IgD-negative memory B cell (primary cell): ENCODE measurements around the gene OLR1. TPM values are rescaled to one million over a fixed set of nuclear protein-coding genes. Genes with fewer than 3 reads are reported as not detected.
"Not testable (repeated sequence)": the region's sequence is repeated elsewhere in the genome, so short reads cannot be mapped to it uniquely, and the experiment has no call there.

Source experiments
- H3K27ac Mint-ChIP-seq, 3 donors: one replicate each; pipeline ENCODE4 v1.8.0; 2020 to 2022; ENCODE audit warnings: mild to moderate bottlenecking in 3 of 3, mixed read lengths in 3 of 3, moderate library complexity in 1 of 3
- H3K27me3 Mint-ChIP-seq: one replicate; pipeline ENCODE4 v1.8.0; 2021; ENCODE audit warnings: mixed read lengths
- H3K36me3 Mint-ChIP-seq: one replicate; pipeline ENCODE4 v1.8.0; 2020; ENCODE audit warnings: mild to moderate bottlenecking, mixed read lengths
- H3K4me1 Mint-ChIP-seq, 3 donors: one replicate each; pipeline ENCODE4 v1.8.0; 2020 to 2022; ENCODE audit warnings: mixed read lengths in 3 of 3, mild to moderate bottlenecking in 1 of 3
- H3K4me3 Mint-ChIP-seq, 4 donors: one replicate each; pipeline ENCODE4 v1.8.0; 2020 to 2022; ENCODE audit warnings: mild to moderate bottlenecking in 4 of 4, mixed read lengths in 4 of 4, moderate library complexity in 3 of 4
- H3K9me3 Mint-ChIP-seq, 3 donors: one replicate each; pipeline ENCODE4 v1.8.0; 2020 to 2021; ENCODE audit warnings: mixed read lengths in 3 of 3, mild to moderate bottlenecking in 1 of 3
- polyA plus RNA-seq: library from polyadenylated mRNA; unstranded; fragments of 300-500 nt; fragmentation: Illumina TruSeq; gene quantifications from one replicate; pipeline ENCODE4 v1.2.3, GENCODE V29; 2021

OLR1 gene
- polyA plus RNA-seq, 1 donor from 2014 or later: not detected

- peak overlapping the region in 1 of 4 donors; percentile 1 for H3K4me3 Mint-ChIP-seq
- no peak overlapping the region for H3K27ac Mint-ChIP-seq
- no peaks in the 10 kb centered on the region for H3K9me3 Mint-ChIP-seq
- peaks cover 16% of the 10 kb centered on the region for H3K27me3 Mint-ChIP-seq
- no peaks in the 10 kb centered on the region for H3K36me3 Mint-ChIP-seq
- H3K4me1 Mint-ChIP-seq: peaks cover 0 to 2% (median 0%) of the 10 kb centered on the region in 3 donors
These were observed 35.2 kb upstream of the OLR1 start for GRCh38 chr12:10207136-10207535.

GRCh38 chr12:10205220-10205807 lies 33.4 kb upstream of the OLR1 start:
- Mint-ChIP-seq H3K27ac (no peak overlapping the region), H3K27me3 (peaks cover 14% of the 10 kb centered on the region), H3K4me1 (no peaks in the 10 kb centered on the region), H3K36me3 (no peaks in the 10 kb centered on the region), H3K4me3 (no peak overlapping the region), H3K9me3 (no peaks in the 10 kb centered on the region)

GRCh38 chr12:10204495-10204894 lies 32.6 kb upstream of the OLR1 start:
- not testable (repeated sequence) for H3K9me3 Mint-ChIP-seq, H3K36me3 Mint-ChIP-seq, H3K4me3 Mint-ChIP-seq, H3K27ac Mint-ChIP-seq, H3K4me1 Mint-ChIP-seq
- H3K27me3 Mint-ChIP-seq: peaks cover 17% of the 10 kb centered on the region

- H3K27ac Mint-ChIP-seq: no peak overlapping the region
- H3K9me3 Mint-ChIP-seq: peaks cover 0 to 5% (median 0%) of the 10 kb centered on the region in 3 donors
- H3K36me3 Mint-ChIP-seq: no peaks in the 10 kb centered on the region
- peaks cover 38% of the 10 kb centered on the region for H3K27me3 Mint-ChIP-seq
- H3K4me3 Mint-ChIP-seq: no peak overlapping the region
- peaks cover 8 to 12% (median 11%) of the 10 kb centered on the region in 3 donors for H3K4me1 Mint-ChIP-seq
These were observed 25.9 kb upstream of the OLR1 start for GRCh38 chr12:10197879-10198278.

GRCh38 chr12:10196210-10196609 lies 24.3 kb upstream of the OLR1 start:
- Mint-ChIP-seq H3K27me3 (peaks cover 36% of the 10 kb centered on the region), H3K9me3 (peaks cover 0 to 5% (median 0%) of the 10 kb centered on the region in 3 donors), H3K36me3 (no peaks in the 10 kb centered on the region), H3K4me1 (peaks cover 8 to 12% (median 11%) of the 10 kb centered on the region in 3 donors), H3K4me3 (peak overlapping the region in 2 of 4 donors; percentile 56 to 72), H3K27ac (peak overlapping the region in 1 of 3 donors; percentile 1)

- peaks cover 30% of the 10 kb centered on the region for H3K27me3 Mint-ChIP-seq
These were observed 22.3 kb upstream of the OLR1 start for GRCh38 chr12:10194160-10194670.

GRCh38 chr12:10191865-10192264 lies 19.9 kb upstream of the OLR1 start:
- Mint-ChIP-seq H3K36me3 (no peaks in the 10 kb centered on the region), H3K27me3 (peaks cover 30% of the 10 kb centered on the region), H3K9me3 (peaks cover 0 to 5% (median 0%) of the 10 kb centered on the region in 3 donors), H3K27ac (peak overlapping the region in 1 of 3 donors; percentile 21), H3K4me1 (peaks cover 7 to 12% (median 12%) of the 10 kb centered on the region in 3 donors), H3K4me3 (no peak overlapping the region)

More at GRCh38 chr12:10194160-10194670, 22.3 kb upstream of the OLR1 start:
- peaks cover 0 to 5% (median 0%) of the 10 kb centered on the region in 3 donors for H3K9me3 Mint-ChIP-seq
- no peaks in the 10 kb centered on the region for H3K36me3 Mint-ChIP-seq
- H3K4me1 Mint-ChIP-seq: peaks cover 11 to 12% (median 12%) of the 10 kb centered on the region in 3 donors
- no peak overlapping the region for H3K27ac Mint-ChIP-seq
- no peak overlapping the region for H3K4me3 Mint-ChIP-seq

- H3K27me3 Mint-ChIP-seq: peaks cover 27% of the 10 kb centered on the region
- H3K9me3 Mint-ChIP-seq: peaks cover 0 to 6% (median 0%) of the 10 kb centered on the region in 3 donors
- H3K36me3 Mint-ChIP-seq: no peaks in the 10 kb centered on the region
- H3K4me1 Mint-ChIP-seq: peaks cover 0 to 8% (median 4%) of the 10 kb centered on the region in 3 donors
- no peak overlapping the region for H3K4me3 Mint-ChIP-seq
- no peak overlapping the region for H3K27ac Mint-ChIP-seq
These were observed 18.8 kb upstream of the OLR1 start for GRCh38 chr12:10190558-10191388.

GRCh38 chr12:10189653-10190052 lies 17.7 kb upstream of the OLR1 start:
- peaks cover 0 to 6% (median 0%) of the 10 kb centered on the region in 3 donors for H3K4me1 Mint-ChIP-seq
- no peak overlapping the region for H3K27ac Mint-ChIP-seq
- H3K36me3 Mint-ChIP-seq: no peaks in the 10 kb centered on the region
- peaks cover 27% of the 10 kb centered on the region for H3K27me3 Mint-ChIP-seq
- H3K9me3 Mint-ChIP-seq: peaks cover 0 to 4% (median 0%) of the 10 kb centered on the region in 3 donors
- H3K4me3 Mint-ChIP-seq: no peak overlapping the region

- not testable (repeated sequence) for H3K4me3 Mint-ChIP-seq, H3K36me3 Mint-ChIP-seq, H3K4me1 Mint-ChIP-seq, H3K9me3 Mint-ChIP-seq, H3K27ac Mint-ChIP-seq
- peaks cover 31% of the 10 kb centered on the region for H3K27me3 Mint-ChIP-seq
These were observed 15.0 kb upstream of the OLR1 start for GRCh38 chr12:10186958-10187357.

GRCh38 chr12:10186299-10186698 lies 14.4 kb upstream of the OLR1 start:
- Mint-ChIP-seq H3K27me3 (peaks cover 32% of the 10 kb centered on the region), H3K4me3 (peak overlapping the region in 1 of 4 donors; percentile 59), H3K27ac (peak overlapping the region in 1 of 3 donors; percentile 60), H3K4me1 (peaks cover 0 to 6% (median 0%) of the 10 kb centered on the region in 3 donors), H3K36me3 (no peaks in the 10 kb centered on the region), H3K9me3 (peaks cover 0 to 2% (median 0%) of the 10 kb centered on the region in 3 donors)

- Mint-ChIP-seq H3K4me3 (no peak overlapping the region), H3K4me1 (peaks cover 0 to 2% (median 0%) of the 10 kb centered on the region in 3 donors), H3K36me3 (no peaks in the 10 kb centered on the region), H3K27ac (peak overlapping the region in 1 of 3 donors; percentile 20), H3K27me3 (peaks cover 40% of the 10 kb centered on the region), H3K9me3 (peaks cover 0 to 2% (median 0%) of the 10 kb centered on the region in 3 donors)
These were observed 12.4 kb upstream of the OLR1 start for GRCh38 chr12:10184261-10184843.

- H3K27ac Mint-ChIP-seq: no peak overlapping the region
- H3K36me3 Mint-ChIP-seq: no peaks in the 10 kb centered on the region
- peaks cover 0 to 2% (median 0%) of the 10 kb centered on the region in 3 donors for H3K4me1 Mint-ChIP-seq
- H3K4me3 Mint-ChIP-seq: no peak overlapping the region
- peaks cover 0 to 2% (median 0%) of the 10 kb centered on the region in 3 donors for H3K9me3 Mint-ChIP-seq
- peaks cover 41% of the 10 kb centered on the region for H3K27me3 Mint-ChIP-seq
These were observed 10.6 kb upstream of the OLR1 start for GRCh38 chr12:10182354-10183049.

- Mint-ChIP-seq H3K9me3 (no peaks in the 10 kb centered on the region), H3K36me3 (peaks cover 2% of the 10 kb centered on the region), H3K27ac (no peak overlapping the region), H3K4me3 (no peak overlapping the region), H3K27me3 (peaks cover 37% of the 10 kb centered on the region), H3K4me1 (no peaks in the 10 kb centered on the region)
These were observed 7.8 kb upstream of the OLR1 start for GRCh38 chr12:10179776-10180181.
